C4-2B (cell line): ENCODE measurements around the gene RBFOX1.

Experiments
- ZFX ChIP-seq: fragments of 450-650 bp; IDR thresholded peaks from 2 replicates; pipeline ENCODE4 v1.6.1; 2017
- TF ChIP-seq, protein P1 (sequence below): fragments of 450-650 bp; conservative IDR thresholded peaks from 2 replicates; pipeline ENCODE4 v1.5.1; 2017; ENCODE audit warnings: mild to moderate bottlenecking

DNA sequence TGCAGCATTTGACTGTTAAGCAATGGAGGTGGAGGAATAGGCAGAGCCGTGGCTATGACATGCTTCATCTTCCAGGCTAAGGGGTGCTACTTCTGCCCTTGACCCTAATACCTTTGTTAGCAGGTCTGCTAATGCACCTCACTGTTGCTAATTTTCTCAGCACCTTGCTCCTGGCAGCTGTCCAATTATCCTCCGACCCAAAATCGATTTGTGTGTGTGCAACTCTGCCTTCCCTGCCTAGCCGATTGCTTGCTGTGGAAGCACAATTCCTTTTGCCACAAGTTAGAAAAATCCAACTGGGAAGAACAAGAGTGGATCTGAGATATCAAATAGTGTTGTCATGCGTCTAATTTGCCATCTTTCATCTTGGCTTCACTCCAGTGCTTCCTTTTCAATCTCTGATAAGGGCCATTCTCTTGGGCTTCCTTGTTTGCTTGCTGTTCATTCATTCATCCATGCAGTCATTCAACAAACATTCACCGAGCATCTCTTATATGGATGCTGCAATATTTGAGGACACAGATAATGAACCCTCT is 422.8 kb downstream of the RBFOX1 start:
- TF ChIP-seq, protein P1, sequence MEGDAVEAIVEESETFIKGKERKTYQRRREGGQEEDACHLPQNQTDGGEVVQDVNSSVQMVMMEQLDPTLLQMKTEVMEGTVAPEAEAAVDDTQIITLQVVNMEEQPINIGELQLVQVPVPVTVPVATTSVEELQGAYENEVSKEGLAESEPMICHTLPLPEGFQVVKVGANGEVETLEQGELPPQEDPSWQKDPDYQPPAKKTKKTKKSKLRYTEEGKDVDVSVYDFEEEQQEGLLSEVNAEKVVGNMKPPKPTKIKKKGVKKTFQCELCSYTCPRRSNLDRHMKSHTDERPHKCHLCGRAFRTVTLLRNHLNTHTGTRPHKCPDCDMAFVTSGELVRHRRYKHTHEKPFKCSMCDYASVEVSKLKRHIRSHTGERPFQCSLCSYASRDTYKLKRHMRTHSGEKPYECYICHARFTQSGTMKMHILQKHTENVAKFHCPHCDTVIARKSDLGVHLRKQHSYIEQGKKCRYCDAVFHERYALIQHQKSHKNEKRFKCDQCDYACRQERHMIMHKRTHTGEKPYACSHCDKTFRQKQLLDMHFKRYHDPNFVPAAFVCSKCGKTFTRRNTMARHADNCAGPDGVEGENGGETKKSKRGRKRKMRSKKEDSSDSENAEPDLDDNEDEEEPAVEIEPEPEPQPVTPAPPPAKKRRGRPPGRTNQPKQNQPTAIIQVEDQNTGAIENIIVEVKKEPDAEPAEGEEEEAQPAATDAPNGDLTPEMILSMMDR, result no peak
- TF ChIP-seq ZFX, result no peak
